KOPT-K1 (cell line): ENCODE measurements around the gene MAPKAP1.

Source experiments
- H3K27ac ChIP-seq: fragments of 200-600 bp; sonication (generic); 2 replicates; pipeline ENCODE4 v1.5.1; 2016; ENCODE audit warnings: antibody characterized with exemption, mild to moderate bottlenecking, low read depth, low read length; ENCODE audit not compliant: poor library complexity, severe bottlenecking
- H3K36me3 ChIP-seq: fragments of 200-600 bp; sonication (generic); 2 replicates; pipeline ENCODE4 v1.5.1; 2017; ENCODE audit warnings: antibody characterized with exemption, mild to moderate bottlenecking, low read length, moderate library complexity; ENCODE audit not compliant: insufficient read depth
- H3K9me3 ChIP-seq: fragments of 200-600 bp; sonication (generic); 2 replicates; pipeline ENCODE4 v1.5.1; 2017; ENCODE audit warnings: antibody characterized with exemption, low read length, mild to moderate bottlenecking; ENCODE audit not compliant: insufficient read depth, poor library complexity, severe bottlenecking

Gene MAPKAP1

DNA sequence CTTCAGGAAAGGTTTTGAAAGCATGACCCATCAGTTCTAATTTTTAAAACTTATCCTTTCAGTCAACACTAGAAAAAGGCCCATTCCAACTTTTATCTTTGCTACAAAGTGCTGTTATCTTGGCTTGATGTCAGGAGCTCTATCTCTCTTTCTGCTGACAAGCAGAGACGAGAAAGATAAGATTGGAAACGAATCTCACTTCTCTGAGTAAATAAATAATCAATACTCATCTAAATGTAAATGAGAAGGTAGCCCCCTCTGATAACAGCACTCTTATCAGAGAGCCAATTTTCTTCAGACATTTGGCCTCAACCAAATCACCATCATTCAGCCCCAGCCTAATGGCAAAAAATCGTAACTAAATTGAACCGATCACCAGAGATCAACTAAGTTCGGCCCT is 191.7 kb downstream of the MAPKAP1 start:
- Histone ChIP-seq H3K27ac (no peak overlapping the region), H3K36me3 (no peaks in the 10 kb centered on the region), H3K9me3 (no peaks in the 10 kb centered on the region)

DNA sequence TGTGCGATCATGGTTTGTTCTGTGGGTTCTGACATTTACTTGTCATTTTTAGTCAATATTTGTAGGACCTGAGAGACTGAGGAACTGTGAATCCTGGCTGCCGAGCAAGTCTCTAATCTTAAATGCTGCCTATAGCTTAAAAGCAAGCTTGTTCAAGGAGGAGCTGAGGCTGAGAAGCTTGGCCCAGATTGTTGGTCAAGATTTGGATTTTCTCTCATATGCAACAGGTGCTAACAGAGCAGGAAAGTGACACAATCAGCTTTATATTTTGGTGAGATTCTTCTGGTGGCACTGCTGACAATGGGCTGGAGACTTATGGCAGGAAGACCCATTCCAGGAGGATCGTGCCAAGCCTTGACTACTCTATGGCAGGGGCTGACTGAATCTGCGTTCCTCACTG is 192.5 kb downstream of the MAPKAP1 start:
- Histone ChIP-seq H3K36me3 (no peaks in the 10 kb centered on the region), H3K9me3 (no peaks in the 10 kb centered on the region), H3K27ac (no peak overlapping the region)

DNA sequence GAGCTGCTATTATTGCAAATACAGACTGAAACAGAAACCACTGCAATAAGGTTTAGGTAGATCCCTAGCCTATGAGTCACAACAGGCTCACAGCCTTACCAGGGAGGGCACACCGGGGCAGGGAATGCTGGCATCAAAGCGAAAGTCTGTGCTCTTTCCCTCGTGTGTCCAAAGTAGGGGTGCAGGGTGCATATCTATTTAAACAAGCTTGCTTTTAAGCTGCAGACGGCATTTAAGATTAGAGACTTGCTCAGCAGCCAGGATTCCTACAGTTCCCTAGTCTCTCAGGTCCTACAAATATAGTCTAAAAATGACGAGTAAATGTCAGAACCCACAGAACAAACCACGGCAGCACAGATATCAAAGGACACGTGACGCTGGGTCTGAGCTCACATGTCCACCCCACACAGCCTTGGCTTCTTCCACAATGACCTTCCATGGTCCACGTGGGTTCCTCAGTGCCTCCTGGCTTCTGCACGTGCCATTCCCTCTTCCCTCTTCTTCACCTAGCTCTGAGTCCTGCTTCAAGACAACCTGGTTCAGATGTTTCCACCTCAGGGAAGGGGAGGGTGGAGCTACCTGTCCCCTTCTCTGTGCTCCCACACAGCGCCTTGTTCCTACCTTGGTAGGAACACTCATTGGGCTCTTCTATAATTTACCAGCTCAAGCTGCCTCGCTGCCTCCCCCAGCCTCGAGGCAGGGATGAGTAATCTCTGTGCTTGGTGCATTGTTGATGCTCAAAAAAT is 193.2 kb downstream of the MAPKAP1 start:
- Histone ChIP-seq H3K36me3 (no peaks in the 10 kb centered on the region), H3K9me3 (no peaks in the 10 kb centered on the region), H3K27ac (no peak overlapping the region)

DNA sequence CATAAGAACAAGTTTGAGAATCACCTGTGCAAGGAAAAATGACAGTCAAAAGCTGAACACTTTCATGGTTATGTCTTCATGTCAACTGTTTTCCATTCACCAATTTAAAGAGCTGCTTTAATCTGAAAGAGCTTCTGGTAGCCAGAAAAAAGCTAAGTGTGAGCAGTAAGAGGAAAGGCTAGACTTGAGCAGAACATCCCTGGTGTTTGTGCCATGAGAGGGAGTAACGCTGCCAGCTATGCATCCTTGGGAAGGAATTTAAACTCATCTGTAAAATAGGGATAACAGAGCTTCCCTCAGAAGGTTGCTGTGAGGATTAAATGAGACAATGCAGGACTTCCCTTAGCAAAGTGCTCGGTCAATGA is 193.7 kb downstream of the MAPKAP1 start:
- H3K36me3 ChIP-seq = no peaks in the 10 kb centered on the region
- no peak overlapping the region for H3K27ac ChIP-seq

DNA sequence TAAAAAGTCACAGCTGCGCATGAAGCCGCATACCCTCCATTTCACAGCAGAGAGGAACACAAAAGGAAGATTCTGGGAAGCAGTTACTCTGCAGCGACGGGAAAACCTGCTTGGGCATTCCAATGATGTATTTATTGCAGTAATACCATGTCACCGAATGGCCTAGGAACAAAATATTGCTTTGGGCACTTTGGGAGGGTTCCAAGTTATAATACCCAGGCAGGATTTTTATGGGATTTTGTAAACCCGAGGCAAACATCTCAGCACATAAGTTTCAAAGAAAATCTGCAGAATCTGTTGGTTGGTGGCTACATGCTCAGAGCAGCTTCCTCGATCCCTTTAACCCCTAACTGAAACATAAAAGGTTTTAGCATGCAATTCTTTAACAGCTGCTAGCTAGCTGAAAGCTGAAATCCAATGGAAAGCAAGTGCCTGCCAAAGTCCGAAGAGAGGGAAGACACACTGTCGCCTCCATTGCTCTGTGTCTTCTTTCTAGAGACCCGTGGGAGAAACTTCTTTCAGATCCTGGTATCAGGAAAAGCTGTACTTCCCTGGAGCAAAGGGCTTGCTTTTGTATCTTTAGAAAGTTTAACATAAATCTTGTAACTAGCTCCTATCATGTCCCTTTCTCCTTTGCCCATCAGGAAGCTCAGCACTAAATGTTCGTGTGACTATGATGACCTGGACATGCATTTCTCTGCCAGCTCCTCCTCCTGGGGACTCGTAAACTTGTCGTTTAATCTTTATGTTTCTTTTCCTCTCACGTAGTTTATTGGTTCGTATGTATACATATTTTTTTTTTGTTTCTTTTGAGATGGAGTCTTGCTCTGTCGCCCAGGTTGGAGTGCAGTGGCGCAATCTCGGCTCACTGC is 195.0 kb downstream of the MAPKAP1 start:
- Histone ChIP-seq H3K9me3 (no peaks in the 10 kb centered on the region), H3K27ac (no peak overlapping the region), H3K36me3 (no peaks in the 10 kb centered on the region)

More for the DNA sequence above, 193.7 kb downstream of the MAPKAP1 start:
- no peaks in the 10 kb centered on the region for H3K9me3 ChIP-seq

DNA sequence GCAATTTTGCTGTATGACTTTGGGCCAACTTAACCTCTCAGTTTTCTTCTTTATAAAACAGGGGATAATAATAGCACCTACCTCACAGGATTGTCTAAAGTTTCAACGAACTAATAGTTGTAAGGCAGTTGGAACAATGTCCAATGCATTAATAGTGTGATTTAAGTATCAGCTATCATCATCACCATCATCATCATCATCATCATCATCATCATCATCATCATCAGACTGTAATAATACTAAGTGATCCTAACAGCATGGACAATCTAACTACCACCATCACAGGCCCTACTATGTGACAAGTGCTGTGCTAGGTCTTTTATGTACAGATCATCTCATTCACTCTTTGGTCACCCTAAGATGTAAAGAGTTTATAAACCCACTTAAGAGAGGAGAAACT is 196.0 kb downstream of the MAPKAP1 start:
- Histone ChIP-seq H3K9me3 (no peaks in the 10 kb centered on the region), H3K36me3 (no peaks in the 10 kb centered on the region), H3K27ac (no peak overlapping the region)

DNA sequence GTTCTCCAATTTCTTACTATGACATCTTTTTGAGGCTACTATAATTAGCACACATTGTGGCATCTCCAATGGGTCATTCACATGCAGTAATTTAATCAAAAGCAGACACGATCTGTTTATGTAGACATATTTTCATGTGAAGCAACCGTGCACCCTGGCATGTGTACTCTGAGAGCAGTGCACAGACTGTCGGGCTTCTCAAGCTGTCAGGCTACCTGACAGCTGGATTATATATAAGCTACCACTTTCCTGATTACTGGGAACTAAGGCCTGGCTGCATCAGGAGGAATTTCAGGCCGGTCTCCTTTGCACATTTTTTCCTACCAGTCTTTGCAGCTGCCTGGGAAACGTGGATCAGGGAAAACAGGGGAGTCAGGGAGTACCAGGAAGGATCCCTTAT is 197.5 kb downstream of the MAPKAP1 start:
- Histone ChIP-seq H3K36me3 (no peaks in the 10 kb centered on the region), H3K27ac (no peak overlapping the region), H3K9me3 (no peaks in the 10 kb centered on the region)

DNA sequence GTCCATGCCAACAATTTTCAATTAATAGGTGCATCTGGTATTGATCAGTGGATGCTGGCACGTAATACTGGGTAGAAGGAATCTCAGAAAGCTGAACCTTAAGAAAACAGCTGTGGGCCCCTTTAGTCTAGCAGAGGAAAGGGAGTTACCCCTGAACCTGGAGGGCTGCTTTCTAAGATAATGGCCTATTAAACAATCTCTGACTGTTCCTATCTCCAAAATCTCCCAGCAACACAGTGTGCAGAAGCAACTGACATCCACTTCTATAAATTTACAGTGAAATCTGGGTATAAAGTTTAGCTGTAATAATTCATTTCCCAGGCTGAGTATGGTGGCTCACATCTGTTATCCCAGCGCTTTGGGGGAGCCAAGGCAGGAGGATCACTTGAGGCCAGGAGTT is 198.8 kb downstream of the MAPKAP1 start:
- Histone ChIP-seq H3K9me3 (no peaks in the 10 kb centered on the region), H3K27ac (no peak overlapping the region), H3K36me3 (no peaks in the 10 kb centered on the region)

DNA sequence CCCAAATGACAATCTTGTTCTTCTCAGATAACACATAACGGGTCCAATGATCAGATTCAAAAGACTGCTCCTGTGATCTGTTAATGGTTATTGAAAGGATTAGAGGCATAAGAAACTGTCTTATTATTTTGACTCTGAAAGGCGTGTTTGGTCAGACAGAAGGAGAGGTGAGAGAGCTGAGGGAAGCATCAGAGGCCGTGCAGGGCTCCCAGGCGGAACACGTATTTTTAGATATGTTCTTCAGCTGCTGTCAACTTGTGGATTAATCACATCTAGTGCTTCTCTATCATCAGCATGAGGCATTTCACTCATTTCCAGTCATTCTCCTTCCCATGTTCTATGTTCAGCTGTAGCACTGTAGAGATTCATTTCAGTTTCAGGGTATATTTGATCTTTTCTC is 199.8 kb downstream of the MAPKAP1 start:
- Histone ChIP-seq H3K9me3 (no peaks in the 10 kb centered on the region), H3K36me3 (no peaks in the 10 kb centered on the region), H3K27ac (no peak overlapping the region)

DNA sequence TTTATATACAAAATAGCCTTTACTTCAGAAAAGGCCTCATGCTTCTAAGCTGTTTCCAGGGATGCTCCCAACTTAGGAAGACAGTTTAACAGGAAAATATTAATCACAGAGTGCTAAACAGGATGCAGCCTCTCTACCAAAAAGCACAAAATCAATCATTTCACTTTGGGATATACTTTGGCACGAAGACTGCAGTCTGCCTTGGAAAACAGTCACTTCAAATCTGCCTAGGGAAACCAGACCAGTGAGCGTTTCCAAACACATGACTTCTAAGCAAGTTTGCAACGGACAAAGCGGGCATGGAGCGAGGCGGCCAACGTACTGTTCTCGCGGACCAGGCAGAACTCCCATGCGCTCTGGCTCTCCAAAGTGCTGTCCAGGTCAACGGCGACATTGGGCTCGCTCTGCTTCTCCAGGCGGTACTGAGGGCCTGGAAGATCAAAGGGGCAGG is 201.0 kb downstream of the MAPKAP1 start:
- no peaks in the 10 kb centered on the region for H3K9me3 ChIP-seq

DNA sequence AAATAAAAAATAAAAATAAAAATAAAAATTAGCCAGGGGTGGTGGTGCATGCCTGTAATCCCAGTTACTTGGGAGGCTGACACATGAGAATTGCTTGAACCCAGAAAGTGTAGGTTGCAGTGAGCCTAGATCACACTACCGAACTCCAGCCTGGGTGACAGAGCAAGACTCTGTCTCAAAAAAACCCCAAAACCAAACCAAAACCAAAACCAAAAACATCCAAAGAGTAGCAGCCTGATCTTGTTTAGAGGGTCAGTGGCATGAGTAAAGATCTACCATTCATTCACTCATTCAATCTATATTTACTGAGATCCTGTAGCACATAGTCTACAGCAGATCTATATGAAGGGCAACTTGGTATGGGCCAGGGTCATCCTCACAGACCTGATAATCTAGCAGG is 202.4 kb downstream of the MAPKAP1 start:
- no peaks in the 10 kb centered on the region for H3K9me3 ChIP-seq
- H3K27ac ChIP-seq = no peak overlapping the region
- no peaks in the 10 kb centered on the region for H3K36me3 ChIP-seq

More for the DNA sequence above, 201.0 kb downstream of the MAPKAP1 start:
- no peaks in the 10 kb centered on the region for H3K36me3 ChIP-seq
- no peak overlapping the region for H3K27ac ChIP-seq

DNA sequence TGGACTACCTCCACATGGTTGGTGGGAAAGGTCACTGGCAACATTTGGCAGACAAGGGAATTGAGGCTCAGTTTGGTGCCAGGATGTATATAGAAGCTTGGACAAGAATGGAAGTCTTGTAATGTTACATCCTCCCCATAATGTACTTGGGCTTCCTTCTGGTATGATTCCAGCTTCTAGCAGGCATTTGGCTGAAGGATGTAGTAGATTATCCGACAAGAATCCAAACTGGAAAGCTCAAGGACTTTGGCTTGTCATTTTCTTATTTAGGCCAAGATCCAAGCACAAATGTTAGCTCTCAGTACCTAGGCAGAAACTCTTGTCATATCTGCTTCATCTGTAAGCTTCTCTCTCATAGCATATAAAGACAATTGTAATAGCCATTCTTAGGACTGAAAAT is 209.1 kb downstream of the MAPKAP1 start:
- H3K27ac ChIP-seq = no peak overlapping the region

DNA sequence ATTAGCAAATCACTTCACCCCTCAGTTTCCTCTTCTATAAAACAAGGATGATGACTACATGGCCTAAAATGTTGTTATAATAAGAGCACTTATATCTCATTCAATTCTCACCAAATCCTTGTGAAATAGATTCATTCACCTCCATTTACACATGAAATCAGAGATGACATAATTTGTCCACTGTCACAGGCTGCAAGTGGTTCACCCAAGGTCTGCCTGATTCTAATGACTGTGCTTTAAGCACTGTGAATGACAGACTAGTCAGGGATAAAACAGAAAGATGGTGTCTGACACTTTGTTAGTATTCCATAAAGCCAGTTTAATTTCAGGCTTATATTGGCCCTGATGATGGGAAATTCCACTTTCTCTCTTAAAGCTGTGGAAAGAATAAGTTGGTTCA is 209.5 kb downstream of the MAPKAP1 start:
- no peaks in the 10 kb centered on the region for H3K9me3 ChIP-seq
- H3K27ac ChIP-seq = no peak overlapping the region

More for the DNA sequence above, 209.1 kb downstream of the MAPKAP1 start:
- Histone ChIP-seq H3K36me3 (no peaks in the 10 kb centered on the region), H3K9me3 (no peaks in the 10 kb centered on the region)

DNA sequence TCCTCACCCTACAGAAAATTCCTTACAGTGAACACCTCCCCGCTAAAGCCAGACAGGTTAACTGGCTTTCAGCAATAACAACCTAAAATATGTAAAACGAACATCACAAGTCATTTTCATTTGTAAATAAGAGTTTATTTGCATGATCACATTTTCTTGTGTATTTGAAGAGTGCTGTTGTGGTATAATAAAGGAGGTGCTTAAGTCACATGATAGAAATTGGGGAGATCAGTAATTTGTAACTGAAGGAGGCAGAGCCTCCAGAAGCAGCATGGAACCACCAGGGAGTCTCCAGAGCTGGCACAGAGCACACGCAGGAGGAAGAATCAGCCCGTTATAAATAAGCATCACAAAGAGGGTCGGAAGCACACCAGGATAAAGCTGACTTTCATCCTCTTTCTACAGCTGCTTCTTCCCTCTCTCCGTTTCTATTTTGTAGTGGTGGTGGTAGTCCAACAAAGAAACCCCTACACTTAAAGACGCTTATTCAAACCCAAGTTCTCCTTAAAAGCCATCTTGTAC is 210.6 kb downstream of the MAPKAP1 start:
- no peaks in the 10 kb centered on the region for H3K9me3 ChIP-seq
- no peaks in the 10 kb centered on the region for H3K36me3 ChIP-seq

More for the DNA sequence above, 209.5 kb downstream of the MAPKAP1 start:
- no peaks in the 10 kb centered on the region for H3K36me3 ChIP-seq

More for the DNA sequence above, 210.6 kb downstream of the MAPKAP1 start:
- H3K27ac ChIP-seq = no peak overlapping the region
